ENCODE data around the gene CACFD1. TPM values are rescaled to one million over a fixed set of nuclear protein-coding genes. Genes with fewer than 3 reads are reported as not detected.

CACFD1 gene
- total RNA-seq, 1 donor from 2014 or later: 39.8 TPM

GRCh38 chr9:133433351-133433843, 26.4 kb upstream of the CACFD1 start:
- intact Hi-C loops (cut with DNase I): no loop called here
- Histone ChIP-seq H3K27me3 (peaks cover 4% of the 10 kb centered on the region), H3K4me1 (peaks cover under 1% of the 10 kb centered on the region), H3K36me3 (no peaks in the 10 kb centered on the region), H3K4me3 (no peak overlapping the region), H3K27ac (no peak overlapping the region), H3K9me3 (no peaks in the 10 kb centered on the region)
- no peak for TF ChIP-seq CTCF (IDR thresholded peaks at IDR 0.05)
- DNase-seq (no peak), ATAC-seq (no peak)

GRCh38 chr9:133436681-133437080, 23.1 kb upstream of the CACFD1 start:
- Histone ChIP-seq H3K27ac (no peak overlapping the region), H3K36me3 (no peaks in the 10 kb centered on the region), H3K4me3 (no peak overlapping the region), H3K27me3 (no peaks in the 10 kb centered on the region), H3K9me3 (no peaks in the 10 kb centered on the region), H3K4me1 (no peaks in the 10 kb centered on the region)
- intact Hi-C loops (cut with DNase I): no loop called here
- no peak for DNase-seq
- TF ChIP-seq CTCF (IDR thresholded peaks at IDR 0.05): no peak
- no peak for ATAC-seq

GRCh38 chr9:133437753-133438531, 21.8 kb upstream of the CACFD1 start:
- no peak for DNase-seq
- H3K27me3 ChIP-seq: no peaks in the 10 kb centered on the region
- no peak for TF ChIP-seq CTCF (IDR thresholded peaks at IDR 0.05)
- H3K9me3 ChIP-seq: no peaks in the 10 kb centered on the region
- H3K36me3 ChIP-seq: no peaks in the 10 kb centered on the region
- no peaks in the 10 kb centered on the region for H3K4me1 ChIP-seq
- intact Hi-C loops (cut with DNase I): no loop called here
- no peak for ATAC-seq
- no peak overlapping the region for H3K4me3 ChIP-seq
- H3K27ac ChIP-seq: no peak overlapping the region

GRCh38 chr9:133439337-133439736, 20.4 kb upstream of the CACFD1 start:
- H3K4me3 ChIP-seq: no peak overlapping the region
- DNase-seq (no peak), ATAC-seq (no peak)
- H3K4me1 ChIP-seq: no peaks in the 10 kb centered on the region
- no peaks in the 10 kb centered on the region for H3K36me3 ChIP-seq
- H3K9me3 ChIP-seq: no peaks in the 10 kb centered on the region
- TF ChIP-seq CTCF (IDR thresholded peaks at IDR 0.05): no peak
- intact Hi-C loops (cut with DNase I): no loop called here
- no peak overlapping the region for H3K27ac ChIP-seq
- no peaks in the 10 kb centered on the region for H3K27me3 ChIP-seq

- Histone ChIP-seq H3K27me3 (no peaks in the 10 kb centered on the region), H3K27ac (no peak overlapping the region), H3K4me3 (no peak overlapping the region), H3K9me3 (no peaks in the 10 kb centered on the region), H3K4me1 (no peaks in the 10 kb centered on the region), H3K36me3 (no peaks in the 10 kb centered on the region)
- ATAC-seq (no peak), DNase-seq (no peak)
- no peak for TF ChIP-seq CTCF (IDR thresholded peaks at IDR 0.05)
- intact Hi-C loops (cut with DNase I): no loop called here
These were observed 18.9 kb upstream of the CACFD1 start for GRCh38 chr9:133440874-133441273.
